Measurements from ENCODE around the gene ORC1. TPM values are rescaled to one million over a fixed set of nuclear protein-coding genes. Genes with fewer than 3 reads are reported as not detected.

Gene ORC1
- total RNA-seq, 1 donor from 2014 or later = 0.66 TPM

DNA sequence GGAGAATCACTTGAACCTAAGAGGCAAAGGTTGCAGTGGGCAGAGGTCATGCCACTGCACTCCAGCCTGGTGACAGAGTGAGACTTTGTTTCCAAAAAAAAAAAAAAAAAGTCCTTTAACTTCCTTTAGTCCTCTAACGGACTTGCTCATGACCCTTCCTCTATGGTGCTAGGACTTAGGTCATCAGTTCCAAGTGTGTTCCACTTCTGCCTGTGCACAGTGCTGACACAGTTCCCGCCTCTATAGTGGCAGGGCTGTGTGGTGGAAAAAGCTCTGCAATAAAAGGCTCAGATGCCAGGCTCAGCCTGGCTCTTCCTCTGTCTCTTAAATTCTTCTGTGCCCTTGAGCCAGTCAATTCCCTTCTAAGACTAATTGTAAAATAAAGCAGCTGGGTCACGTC, 60.2 kb downstream of the ORC1 start:
- no peak for DNase-seq (ENCODE audit: low spot score)

DNA sequence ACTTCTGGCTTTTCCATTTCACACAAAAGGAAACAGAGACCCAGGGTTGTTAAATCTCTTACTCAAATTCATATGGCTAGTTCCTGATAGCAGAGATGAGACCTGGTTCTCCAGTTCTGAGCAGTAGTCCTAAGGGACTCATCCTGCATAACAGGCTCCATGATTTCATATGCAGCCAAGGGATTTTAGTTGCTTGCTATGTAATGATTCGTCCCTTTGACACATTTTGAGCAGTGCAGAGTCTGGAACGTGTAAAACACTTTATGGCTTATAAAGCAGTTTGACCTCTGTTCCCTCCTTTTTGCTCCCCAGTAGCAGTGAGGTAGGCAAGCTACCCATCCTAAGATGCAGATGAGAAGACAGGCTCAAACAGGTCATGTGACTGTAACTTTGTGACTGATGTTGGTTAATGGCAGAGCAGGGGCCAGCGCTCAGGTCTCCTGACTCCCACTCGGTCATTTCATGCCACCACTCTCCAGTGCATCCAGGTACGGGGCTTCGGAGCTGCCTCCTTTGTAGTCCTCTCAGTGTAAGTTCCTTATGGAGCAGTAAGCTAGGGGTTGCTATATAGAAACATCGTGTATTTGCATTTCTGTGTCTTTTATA, 62.5 kb downstream of the ORC1 start:
- DNase-seq (ENCODE audit: low spot score) = no peak

DNA sequence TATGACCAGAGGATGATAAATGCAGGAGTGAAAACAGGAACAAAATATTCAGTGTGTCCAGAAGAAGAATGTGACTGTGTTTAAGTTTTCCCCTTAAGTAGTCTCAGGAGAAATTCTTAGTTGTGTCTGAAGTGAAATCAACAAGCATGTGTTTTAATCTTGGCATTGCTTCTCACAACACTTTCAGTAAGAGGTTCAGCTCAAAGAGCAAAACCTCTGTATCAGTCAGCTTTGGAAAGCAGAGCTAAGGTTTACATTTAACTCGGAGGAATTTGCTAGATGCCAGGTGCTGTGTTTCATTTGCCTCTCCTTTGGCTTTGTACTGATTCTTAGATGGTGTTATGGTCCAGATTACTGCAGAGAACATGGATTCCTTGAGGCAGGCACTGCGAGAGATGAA, 66.8 kb downstream of the ORC1 start:
- no peak for DNase-seq (ENCODE audit: low spot score)

DNA sequence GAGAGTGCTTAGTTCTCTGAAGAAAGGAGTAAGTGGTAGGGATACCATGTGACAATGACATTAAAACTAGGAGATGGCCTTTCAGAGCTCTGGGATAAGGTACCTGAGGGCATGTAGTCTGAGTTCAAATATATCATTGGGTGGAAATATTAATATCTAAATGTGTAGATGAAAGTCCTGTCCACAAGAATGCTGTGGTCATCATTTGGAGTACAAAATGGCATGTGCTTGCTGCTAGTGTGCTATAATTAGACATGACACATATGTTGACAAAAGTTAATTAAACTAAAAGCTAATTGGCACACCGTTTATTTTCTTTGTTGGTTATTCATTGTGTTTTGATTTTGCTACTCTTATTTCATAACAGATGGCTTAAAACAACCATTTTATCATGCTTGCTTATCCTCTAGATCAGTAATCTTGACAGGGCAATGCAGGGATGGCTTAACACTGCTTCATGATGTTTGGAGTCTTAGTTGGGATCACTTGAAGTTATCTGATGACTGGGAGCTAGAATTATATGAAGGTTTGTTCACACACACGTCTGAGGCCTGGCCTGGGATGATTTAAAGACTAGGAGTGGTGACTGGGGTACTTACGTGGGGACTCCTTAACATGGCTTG, 69.2 kb downstream of the ORC1 start:
- no peak for DNase-seq (ENCODE audit: low spot score)

DNA sequence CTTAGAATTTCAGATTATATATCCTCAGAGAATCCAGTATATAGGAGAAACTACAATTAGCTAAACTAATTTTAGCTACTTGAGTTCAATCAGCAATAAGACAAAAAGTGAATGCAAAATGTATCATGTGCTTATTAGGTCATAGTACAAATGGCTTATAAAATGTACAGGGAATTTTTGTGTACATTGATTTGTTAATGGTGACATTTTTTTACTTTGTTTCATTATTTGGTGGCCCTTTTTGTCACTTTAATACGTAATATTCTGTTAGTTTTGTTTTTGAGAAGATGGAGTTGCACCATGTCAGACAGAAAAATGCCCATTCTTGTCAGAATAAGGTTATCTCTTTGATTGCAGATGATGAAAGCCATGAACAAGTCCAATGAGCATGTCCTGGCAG, 71.8 kb downstream of the ORC1 start:
- no peak for DNase-seq (ENCODE audit: low spot score)

DNA sequence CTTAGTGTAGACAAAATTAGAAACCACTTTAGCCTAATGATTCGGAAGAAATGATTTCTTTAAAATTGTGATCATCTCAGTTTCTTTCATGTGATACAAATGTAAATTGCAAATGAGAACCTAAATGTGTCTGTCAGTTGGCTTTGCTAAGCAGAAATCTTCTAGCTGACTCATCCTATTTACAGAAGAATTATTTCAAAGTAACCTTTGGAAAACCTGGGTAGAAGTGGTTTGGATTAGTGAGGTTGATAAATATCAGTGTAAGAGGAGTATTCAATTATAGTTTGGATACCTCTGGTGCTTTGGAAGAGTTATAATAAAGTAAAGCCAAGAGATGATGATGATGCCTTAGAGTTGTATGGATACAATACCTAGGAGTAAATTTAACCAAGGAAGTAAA, 75.6 kb downstream of the ORC1 start:
- no peak for DNase-seq (ENCODE audit: low spot score)

DNA sequence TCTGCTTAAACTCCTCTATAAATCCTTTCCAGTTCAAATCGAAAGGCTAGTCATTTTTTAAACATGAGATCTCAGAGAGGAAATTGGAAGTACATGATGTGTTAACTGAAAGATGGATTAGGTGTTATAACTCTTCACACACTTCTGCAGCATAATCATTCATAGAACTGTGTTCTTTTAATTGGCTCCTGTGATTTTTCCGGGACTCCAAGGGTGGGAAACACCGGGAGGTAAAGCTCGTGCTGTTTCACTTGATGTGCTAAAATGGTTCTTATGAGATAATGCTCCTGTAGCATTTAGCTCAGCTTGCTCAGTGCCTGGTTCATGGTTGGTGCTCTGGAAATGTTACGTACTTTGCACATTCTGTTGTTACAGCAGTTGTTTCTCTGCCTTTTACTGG, 78.4 kb downstream of the ORC1 start:
- DNase-seq (ENCODE audit: low spot score) = no peak

DNA sequence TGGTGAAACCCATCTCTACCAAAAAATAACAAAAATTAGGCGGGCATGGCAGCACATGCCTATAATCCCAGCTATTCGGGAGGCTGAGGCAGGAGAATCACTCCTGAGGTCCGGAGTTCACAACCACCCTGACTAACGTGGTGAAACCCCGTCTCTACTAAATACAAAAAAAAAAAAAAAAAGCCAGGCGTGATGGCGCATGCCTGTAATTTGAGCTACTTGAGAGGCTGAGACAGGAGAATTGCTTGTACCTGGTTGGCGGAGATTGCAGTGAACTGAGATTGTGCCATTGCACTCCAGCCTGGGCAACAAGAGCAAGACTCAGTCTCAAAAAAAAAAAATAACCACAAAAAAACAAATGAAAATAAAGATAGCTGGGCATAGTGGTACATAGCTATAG, 80.5 kb downstream of the ORC1 start:
- DNase-seq (ENCODE audit: low spot score) = no peak

Other genes with a start within 250 kb of the ORC1 start
- 47.8 TPM for gene CC2D1B, start 38.2 kb downstream of the ORC1 start, total RNA-seq
- 31.4 TPM for gene PRPF38A, start 179 bp upstream of the ORC1 start, total RNA-seq
- 40.3 TPM for gene TUT4, start 148.7 kb upstream of the ORC1 start, total RNA-seq
- gene GPX7, start 197.9 kb upstream of the ORC1 start, total RNA-seq = 8.6 TPM
- 3.2 TPM for gene SHISAL2A, start 228.7 kb upstream of the ORC1 start, total RNA-seq

Measured in mucosa of gallbladder (tissue), 1 donor.